Effector CD8-positive, alpha-beta T cell (primary cell): Measurements from ENCODE around the gene DNAH14.

Source experiments
- DNase-seq: peaks from one replicate; lab custom pipeline; 2025; lab: John Stamatoyannopoulos, UW

The DNAH14 gene

DNA sequence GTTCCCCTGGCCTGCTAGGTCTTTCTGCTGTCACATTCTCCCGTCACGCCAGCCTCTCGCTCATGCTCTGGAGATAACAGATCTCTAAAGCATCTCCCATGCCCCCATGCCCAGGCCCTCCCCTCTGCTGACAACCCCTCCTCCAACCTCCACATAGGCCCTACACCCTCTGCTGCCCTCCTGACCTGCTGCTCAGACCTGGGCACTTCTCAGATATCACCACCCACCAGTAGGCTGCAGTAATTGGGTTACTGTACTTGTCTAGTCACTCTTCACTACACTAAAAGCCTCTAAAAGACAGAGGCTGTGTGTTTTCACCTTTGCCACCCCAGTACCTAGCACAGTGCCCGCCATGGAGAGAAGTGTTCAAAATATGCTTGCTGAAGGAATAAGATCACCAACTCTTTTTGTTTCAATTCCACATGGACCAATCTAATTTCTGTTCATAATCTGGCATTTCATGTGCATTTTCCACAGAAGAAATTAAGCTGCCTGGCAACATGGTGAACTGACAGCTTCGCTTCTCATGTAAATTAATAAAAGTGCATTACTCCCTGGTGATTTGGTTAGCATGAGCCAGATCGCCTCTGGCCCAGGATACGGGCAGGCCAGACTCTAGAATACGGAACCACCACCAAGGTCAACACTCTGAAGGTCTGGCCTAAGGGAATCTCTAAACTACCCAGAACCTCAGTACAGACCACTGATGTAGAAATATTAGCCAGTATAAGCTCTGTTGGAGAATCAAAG, 477.7 kb downstream of the DNAH14 start:
- no peak for DNase-seq

DNA sequence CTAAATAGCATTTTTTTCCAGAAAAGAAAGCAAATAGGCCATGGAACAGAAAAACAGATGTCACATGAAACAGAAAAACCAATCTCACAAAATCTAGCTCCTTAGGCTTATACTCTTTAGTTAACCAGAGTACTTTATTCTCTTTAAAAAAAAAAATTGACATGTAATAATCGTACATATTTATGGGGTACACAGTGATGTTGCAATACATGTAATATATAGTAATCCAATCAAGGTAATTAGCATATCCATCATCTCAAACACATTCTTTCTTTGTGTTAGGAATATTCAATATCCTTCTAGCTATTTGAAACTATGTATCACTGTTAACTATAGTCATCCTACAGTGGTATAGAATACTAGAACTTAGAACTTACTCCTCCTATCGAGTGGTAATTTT, 478.3 kb downstream of the DNAH14 start:
- DNase-seq, result no peak

- no peak for DNase-seq
Observed at GRCh38 chr1:225408249-225408648, 478.8 kb downstream of the DNAH14 start.

- no peak for DNase-seq
Observed at GRCh38 chr1:225409051-225409450, 479.6 kb downstream of the DNAH14 start.

GRCh38 chr1:225410036-225410435, 480.6 kb downstream of the DNAH14 start:
- DNase-seq, result no peak

- no peak for DNase-seq
Observed at GRCh38 chr1:225412321-225412720, 482.8 kb downstream of the DNAH14 start.

DNA sequence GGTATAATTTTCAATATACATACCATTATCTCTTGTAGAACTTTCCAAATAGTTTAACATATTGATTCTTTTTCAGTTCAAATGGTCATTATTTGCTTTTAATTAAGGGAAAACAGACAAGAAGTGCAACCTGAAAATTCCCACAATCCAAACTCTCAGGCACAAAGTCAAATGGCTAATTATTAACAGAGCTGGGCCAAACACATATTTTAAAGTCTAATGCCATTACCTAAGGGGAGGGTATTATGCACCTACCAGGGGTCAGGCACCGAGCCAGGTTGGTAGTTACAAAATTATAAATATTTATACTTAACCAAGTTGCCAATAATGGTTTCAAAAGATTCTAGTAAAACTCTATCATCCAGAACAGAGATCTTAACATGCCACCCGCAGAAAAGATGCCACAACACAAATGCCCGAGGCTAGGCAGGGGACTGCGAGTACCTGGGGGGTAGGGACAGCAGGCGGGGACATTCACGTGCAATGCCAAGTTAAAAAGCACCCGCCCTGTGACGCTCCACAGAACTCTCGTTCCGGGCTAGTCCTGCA, 483.4 kb downstream of the DNAH14 start:
- no peak for DNase-seq

GRCh38 chr1:225413708-225414375, 484.4 kb downstream of the DNAH14 start:
- DNase-seq, result no peak

DNA sequence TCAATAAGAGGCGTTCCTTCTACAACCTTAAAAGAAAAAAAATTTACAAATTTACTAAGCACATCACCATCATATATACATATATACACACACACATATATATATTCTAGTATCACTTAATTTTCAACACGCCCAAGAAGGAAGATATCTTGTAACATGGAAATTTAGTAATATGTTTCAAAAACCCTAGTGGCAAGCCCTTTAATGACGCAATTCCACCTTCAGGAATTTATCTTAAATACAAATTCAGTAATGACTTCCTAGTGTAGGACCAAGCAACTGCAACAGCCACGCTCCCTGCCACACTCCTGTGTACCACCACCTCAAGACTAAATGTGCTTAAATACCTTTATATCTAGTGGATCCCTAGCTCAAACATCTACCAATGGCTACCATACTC, 485.8 kb downstream of the DNAH14 start:
- DNase-seq, result no peak

GRCh38 chr1:225415967-225416745, 486.7 kb downstream of the DNAH14 start:
- no peak for DNase-seq

GRCh38 chr1:225418059-225418458, 488.6 kb downstream of the DNAH14 start:
- DNase-seq, result no peak

DNA sequence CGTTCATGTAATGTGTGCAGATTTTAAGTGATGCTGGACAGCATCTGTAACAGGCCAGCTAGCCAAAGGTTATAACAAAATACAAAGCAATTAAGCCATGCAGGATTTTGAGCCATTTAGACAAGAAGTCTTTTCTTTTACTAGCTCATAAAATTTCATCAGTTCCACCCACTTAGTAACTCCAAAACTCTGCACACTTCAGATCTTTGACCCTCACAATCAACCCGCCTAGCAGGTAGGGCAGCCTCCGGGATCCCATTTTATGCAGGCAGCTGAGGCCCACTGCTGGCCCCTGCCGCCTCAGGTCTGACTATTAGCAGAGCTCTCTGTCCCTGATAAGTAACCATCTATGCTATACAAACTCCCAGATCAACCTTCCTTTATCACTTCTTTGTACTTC, 489.1 kb downstream of the DNAH14 start:
- no peak for DNase-seq

DNA sequence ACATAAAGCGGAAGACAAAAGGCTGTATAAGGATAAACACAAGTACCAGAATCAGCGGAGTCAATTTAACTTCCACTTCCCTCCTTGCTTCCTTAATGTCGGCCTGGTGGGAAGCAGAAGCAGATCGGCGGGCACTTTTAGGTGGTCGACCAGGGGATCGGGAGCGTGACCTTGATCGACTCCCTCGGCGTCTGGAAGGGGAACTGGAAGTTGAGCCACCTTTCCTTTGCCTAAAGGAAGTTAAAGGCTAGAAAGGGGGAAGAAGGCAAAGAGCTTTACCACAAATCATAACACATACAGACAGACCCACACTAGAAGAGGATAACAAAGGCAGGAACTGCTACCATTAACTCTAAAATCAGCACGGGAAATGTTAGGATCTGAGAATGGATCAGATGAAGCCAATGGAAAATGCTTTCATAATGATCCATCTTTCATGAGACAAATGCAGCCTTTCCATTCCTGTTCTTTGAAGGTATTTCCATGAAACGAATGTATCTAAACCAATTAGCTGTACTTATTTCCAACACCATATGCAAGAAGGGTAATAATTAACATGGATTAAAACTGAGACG, 492.6 kb downstream of the DNAH14 start:
- no peak for DNase-seq

GRCh38 chr1:225422795-225423517, 493.5 kb downstream of the DNAH14 start:
- no peak for DNase-seq

- no peak for DNase-seq
Observed at GRCh38 chr1:225423518-225423855, 494.0 kb downstream of the DNAH14 start.

GRCh38 chr1:225424562-225425200, 495.2 kb downstream of the DNAH14 start:
- no peak for DNase-seq

- DNase-seq, result no peak
Observed at GRCh38 chr1:225425201-225425786, 495.8 kb downstream of the DNAH14 start.

- DNase-seq, result no peak
Observed at GRCh38 chr1:225426395-225427234, 497.1 kb downstream of the DNAH14 start.

DNA sequence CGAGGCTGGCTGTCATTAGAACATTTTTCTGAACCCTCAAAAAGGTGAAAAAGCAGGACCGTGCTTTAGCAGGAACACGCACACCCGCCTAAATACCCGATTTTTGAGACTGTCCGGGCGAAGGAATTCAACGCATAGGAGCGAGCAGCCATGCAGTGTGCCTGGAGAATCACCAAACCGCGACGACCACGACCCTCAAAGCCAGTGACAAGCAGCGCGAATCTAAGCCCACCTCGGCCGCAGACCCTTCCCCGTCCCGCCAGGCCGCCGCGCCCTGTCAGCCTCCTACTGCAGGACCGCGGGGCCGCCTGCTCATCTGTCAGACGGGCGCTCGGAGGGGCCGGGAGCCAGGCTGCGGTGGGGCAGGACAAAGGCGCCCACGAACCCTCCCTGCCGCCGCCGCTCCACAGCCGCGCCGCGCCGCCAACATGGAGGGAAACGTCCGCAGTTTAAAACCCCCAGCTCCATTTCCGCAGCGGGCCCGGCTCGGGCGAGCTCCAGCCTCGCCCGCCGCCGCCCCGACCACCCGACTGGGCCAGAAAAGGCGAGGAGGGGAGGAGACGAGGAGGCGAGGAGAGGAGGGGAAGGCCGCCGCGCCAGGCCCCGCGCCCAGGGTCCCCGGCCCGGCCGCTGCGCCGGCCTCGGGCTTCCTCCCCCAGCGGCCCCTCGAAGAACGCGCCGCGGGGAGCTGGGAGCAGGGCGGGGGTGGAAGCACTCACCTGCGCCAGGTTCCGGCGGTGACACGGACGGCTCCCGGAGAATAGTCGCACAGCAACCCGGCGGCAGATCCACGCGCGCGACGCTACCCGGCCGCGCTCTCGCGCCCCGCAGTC, 498.0 kb downstream of the DNAH14 start, which contains the start of gene LBR:
Gene LBR (minus strand): TSS at position 804 of the 833 bp plus-strand sequence. CDS start 3,963 bp downstream, outside the sequence.
- peak; percentile 37 for DNase-seq
